GM18498 (cell line): ENCODE data around the gene SOD3.

Source experiments
- ATAC-seq: cut with Tn5 transposase; IDR thresholded peaks from one replicate; pipeline ENCODE4 v1.9.1; 2021; ENCODE audit warnings: mild to moderate bottlenecking, moderate library complexity; ENCODE audit not compliant: unreplicated experiment

The SOD3 gene, protein sequence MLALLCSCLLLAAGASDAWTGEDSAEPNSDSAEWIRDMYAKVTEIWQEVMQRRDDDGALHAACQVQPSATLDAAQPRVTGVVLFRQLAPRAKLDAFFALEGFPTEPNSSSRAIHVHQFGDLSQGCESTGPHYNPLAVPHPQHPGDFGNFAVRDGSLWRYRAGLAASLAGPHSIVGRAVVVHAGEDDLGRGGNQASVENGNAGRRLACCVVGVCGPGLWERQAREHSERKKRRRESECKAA

DNA sequence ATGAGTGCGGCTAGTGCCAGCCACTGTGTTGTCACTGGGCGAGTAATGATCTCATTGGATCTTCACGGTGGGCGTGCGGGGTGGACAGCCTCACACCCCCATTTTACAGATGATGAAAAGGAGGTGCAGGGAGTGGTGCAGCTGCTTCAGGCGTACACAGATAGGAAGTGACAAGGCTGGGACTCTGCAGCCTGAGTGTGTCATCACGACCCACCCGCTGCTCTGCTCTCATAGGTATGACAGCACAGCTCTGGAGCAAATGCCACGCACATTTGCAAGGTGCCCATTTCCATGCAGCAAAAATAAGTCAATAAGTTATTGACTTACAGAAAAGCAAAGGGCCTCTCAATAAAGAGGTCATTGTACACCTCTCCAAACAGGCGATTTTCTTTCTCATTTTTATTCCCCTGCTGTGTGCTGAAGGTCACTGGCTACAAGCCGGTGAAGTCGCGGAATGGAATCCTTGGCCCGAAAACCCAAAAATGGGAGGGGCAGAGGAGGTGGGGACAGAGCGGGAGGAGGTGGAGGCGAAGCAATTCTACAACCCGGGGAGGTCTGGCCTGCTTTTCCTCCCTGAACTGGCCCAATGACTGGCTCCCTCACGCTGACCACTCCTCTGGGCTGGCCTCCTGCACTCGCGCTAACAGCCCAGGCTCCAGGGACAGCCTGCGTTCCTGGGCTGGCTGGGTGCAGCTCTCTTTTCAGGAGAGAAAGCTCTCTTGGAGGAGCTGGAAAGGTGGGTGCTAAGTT is at the start of gene SOD3:
SOD3 (plus strand) TSS at position 658 of the 750 bp plus-strand sequence. CDS start 3,949 bp downstream, outside the sequence.
- no peak for ATAC-seq

DNA sequence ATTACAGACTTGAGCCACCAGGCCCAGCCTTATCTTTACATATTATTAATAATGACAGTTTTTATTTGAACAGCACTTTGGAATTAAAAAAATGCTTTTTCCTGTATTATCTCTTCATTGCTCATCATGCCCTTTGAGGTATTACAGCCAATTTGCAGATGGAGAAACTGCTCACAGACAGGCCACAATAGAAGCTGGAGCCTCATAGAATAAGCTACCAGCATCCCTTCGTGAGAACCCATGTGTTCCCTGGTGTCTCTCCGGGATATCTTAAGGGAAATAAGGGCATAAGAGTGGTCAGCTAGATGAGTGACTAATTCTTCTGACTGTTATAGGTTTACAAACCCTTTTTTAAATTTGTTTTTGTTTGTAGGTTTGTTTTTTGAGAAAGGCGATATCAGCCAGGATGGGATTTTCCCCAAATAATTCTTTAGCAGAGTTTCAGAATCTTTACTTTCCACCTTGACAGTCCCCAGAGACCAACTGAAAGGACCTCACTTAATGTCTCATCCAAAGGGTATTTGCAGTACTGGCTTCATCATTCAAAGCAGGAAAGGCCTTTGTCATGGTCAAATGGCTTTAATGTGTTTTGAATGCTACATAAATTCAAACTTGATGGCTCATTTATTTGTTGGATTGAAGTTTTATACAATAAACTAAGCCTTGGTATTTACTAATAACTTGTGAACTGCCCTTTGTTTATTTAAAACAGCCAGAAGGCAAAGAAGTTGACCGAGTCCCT is 48.0 kb upstream of the SOD3 start:
- no peak for ATAC-seq

DNA sequence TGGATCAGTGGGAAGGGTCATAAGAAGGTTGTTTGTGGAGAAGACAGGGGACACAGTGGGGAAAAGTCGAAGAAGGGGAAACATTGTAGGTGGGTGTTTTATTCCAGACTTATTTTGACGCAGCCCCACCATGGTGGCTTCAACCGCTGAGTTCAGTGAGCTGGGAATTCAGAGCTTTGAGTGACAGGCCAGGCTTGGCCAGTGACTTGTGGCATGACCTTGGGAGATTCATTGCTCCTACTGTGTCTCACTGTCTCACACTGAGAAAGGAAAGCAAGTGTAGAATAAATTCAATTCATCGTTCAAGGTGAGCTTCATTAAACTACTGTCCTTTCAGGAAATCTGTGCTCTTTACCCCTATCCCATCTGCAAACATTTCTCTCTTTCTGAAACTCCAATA is 47.4 kb upstream of the SOD3 start:
- no peak for ATAC-seq

DNA sequence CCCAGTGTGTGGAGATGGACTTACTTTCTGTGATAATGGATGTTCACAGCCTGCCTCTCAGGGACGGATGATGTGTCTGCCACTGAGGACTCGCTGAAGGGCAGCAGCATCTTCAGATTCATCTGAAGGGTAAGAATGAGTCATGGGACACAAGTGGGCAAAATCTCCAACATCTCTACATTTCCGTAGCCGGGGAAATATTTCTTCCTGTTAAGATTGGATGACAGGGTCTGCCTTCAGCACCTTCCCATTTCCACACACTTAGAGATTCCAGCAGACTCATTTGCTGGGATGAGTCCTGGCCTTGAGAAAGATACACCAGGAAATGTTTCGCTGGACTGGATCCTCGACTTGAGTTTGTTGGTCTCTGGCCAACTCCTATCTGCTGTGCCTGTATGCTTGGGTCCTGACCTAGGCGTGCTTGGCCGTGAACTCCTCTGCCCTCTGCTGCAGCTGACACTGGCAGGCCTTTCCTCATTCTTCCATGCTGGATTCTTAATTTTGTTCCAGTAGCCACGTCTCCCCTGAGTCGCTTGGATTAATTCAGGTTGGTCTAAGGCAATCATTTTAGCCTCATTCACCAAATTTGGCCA is 46.5 kb upstream of the SOD3 start:
- no peak for ATAC-seq

DNA sequence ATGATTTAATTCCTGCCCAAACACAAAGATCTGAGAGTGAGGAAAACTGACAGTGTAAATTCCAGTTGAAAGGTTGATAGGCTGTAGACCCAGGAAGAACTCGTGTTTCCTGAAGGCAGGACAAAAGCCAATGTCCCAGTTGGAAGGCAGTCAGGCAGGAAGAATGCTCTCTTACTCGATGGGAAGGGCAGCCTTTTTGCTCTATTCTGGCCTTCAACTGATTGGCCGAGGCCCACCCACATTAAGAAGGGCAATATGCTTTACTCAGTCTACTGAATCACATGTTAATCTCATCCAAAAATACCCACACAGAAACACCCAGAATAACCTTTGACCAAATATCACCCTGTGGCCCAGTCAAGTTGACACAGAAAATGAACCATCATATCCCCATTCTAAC is 45.3 kb upstream of the SOD3 start:
- ATAC-seq, result no peak

DNA sequence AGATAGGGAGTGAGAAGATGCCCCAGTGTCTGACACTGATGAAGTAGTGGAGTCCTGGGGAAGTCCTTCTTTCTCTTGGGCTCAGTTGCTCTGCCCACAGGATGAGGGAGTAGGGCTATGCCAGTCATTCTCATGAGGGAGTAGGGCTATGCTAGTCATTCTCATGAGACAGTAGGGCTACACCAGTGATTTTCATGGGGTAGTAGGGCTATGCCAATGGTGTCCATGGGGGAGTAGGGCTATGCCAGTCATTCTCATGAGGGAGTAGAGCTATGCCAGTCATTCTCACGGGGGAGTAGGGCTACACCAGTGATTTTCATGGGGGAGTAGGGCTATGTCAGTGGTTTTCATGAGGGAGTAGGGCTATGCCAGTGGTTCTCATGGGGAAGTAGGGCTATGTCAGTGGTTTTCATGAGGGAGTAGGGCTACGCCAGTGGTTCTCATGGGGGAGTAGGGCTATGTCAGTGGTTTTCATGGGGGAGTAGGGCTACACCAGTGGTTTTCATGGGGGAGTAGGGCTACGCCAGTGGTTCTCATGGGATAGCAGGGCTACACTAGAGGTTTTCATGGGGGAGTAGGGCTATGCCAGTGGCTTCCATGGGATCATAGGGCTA is 43.3 kb upstream of the SOD3 start:
- no peak for ATAC-seq

DNA sequence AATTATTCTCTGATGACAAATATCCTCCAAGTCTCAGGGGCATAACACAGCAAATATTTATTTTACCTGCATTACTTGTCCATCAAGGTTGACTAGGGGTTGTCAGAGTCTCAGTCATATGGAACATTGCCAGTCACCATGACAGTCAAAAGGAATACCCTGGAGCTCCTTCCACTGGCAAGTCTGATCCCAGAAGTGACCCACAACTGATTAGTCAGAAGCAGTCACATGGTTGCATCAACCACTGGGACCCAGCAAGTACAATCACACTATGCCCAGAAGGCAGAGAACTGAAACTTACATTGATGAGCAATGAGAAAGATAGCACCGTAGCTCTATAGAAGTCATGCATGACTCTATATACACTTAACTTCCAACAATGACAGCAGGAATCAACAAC is 41.9 kb upstream of the SOD3 start:
- ATAC-seq, result peak; percentile 55

DNA sequence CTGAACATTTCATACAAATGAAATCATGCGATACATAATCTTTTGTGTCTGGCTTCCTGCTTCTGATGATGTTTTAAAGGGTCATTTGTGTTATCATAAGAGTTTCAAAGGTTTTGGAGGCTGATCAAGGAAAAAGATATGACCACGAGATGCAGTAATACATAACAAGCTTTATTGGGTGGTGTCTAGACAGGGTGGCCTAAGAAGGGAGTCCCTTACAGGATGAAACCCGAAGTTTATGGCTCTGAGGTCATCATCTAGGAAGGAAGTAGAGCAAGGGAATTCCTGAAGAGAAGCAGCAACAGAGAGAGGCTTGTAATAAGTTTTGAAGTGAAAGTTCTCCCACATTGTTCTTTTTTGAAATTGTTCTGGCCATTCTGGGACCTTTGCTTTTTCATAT is 40.8 kb upstream of the SOD3 start:
- no peak for ATAC-seq

DNA sequence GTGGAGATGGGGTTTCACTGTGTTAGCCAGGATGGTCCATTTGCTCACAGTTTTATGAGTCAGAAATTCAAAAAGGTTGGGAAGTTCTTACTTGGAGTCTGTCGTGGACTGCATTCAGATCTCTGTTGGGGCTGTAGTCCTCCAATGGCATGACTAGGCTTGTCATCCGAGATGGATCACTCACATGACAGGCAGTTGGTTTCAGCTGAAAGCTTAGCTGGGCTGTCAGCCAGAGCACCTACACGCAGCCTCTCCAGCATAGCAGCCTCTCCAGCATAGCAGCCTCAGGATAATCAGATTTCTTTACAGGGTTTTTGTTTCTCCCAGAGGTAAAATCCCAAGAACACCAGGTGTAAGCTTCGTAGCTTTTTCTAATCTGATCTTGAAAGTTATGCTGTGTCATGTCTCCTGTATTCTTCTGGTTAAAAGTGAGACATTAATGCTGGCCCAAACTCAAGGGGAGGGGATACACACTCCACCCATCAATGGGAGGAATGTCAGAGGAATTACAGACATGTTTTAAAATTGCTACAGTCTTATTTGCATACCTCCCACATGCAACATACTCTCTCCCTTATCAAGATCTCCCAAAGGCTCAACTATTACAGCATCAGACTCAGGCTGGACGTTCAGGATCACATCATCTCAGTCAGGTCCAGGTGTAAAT is 31.6 kb upstream of the SOD3 start:
- no peak for ATAC-seq

DNA sequence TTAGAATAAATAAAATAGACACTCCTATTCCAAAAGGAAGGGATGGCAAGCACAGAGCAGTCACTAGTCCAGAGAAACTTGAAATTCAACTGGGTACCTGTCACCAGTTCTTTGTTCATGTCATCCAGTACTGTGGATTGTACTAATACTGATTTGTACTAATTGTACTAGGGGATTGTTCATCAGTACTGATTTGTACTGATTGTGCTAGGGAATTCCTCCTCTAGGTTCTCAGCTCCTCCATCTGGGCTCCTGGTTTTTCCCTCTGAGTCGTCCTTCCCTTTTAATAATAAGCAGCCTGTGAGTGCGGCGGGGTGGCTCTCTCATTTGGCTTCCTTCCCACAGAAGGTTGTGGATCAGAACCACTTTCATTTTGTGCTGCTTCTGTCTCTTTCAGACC is 31.0 kb upstream of the SOD3 start:
- no peak for ATAC-seq

DNA sequence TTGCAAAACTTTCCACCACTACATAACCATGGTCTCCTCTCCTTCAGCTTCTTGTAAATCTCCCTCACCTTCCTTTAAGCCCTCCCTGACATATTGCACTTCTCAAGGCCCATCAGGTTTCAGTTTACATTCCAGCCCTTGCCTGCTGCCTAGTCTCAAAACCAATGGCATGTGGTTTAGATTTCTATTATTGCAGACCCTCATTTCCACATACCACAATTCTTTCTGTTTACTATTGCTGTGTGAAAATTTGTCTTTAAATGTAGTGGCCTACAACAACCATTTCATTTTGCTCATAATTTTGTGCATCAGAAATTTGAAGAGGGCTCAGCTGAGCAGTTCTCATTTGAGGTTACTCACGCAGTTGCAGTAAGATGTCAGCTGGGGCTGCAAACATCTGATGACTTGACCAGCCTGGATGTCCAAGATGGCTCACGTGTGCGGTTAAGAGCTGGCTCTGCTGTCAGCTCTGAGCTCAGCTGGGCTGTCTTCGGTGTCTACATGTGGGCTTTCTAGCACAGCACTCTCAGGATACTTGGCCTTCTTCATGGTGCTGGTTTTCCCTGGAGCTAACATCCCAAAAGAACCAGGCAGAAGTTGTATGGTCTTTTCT is 29.9 kb upstream of the SOD3 start:
- ATAC-seq, result no peak

DNA sequence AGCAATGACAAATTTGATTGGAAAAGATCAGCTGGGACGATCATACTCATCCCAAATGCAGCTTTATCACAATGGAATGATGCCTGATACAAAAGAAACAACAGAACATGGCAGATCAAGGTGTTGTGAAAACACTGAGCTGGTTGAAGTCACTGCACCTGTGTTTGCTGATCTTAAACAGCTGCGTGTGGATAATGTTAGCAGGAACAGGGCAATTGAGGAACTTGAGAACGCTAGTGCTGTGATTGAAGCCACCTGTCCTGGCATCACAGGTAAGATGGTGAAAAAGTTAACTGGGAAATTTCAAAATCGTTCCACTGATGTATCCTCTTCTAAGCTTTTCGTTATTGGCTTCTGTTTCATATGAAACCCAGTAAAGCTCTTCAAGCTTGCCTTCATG is 27.4 kb upstream of the SOD3 start:
- no peak for ATAC-seq

DNA sequence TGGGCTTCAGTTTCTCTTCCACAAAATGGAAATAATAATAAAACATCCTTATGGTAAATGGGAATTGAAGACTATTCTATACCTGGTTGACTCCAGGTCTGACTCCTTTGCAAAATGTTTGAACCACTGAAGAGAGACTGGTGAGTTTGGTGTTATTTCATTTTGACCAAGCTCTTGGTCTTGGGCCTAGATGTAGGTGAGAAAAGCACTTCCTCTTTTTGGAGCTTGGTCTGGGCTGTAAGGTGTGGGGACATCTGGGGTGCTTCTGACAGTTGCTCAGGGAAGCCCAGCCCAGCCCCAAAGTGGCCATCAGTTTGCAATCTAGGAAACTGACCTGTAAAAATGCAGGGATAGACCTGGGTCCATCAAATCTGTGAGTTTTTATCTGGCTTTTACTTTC is 26.8 kb upstream of the SOD3 start:
- peak; percentile 82 for ATAC-seq

DNA sequence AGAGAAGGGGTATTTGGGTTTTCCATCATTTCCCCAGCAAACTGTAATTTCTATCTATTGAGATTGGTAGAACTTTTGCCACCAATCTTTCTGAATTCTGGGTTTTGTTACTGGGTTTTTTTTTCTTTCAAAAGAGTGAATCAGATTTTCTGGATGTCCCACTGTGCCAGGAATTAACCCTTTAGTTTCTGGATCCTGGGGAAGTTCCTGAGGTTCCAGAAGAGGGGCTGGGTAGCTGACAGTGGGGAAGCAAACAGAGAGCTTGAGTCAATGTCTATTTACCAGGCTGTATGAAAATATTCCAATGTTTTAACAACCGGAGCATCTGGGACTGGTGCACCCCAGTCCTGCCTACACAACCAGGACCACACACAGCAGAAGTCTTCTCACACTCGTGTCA is 25.8 kb upstream of the SOD3 start:
- no peak for ATAC-seq

DNA sequence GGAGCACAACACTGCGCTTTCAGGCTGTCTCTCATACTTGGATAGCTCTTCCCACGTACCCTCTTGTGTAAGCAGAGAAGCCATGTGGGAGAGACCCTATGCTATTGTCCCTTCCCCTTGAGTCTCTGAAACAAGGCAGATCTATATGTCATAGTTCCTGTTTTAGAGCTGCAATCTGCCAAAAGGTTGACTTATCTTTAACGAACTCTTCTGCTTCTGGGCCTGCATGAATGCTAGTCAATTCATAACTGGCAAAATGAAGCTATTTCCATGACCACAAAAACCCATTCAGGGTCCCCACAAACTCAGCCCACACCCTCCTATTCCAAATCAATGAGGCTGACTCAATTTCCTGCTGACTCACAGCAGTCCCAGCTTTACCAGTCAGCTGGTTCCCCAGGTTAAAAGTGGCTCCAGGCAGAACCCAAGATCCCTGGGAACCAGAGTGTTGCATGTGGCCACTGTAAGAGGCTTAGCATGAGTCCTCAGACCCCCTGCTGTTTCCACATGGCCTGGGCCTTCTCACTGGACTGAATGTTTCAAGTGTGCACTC is 25.3 kb upstream of the SOD3 start:
- ATAC-seq, result peak; percentile 66

DNA sequence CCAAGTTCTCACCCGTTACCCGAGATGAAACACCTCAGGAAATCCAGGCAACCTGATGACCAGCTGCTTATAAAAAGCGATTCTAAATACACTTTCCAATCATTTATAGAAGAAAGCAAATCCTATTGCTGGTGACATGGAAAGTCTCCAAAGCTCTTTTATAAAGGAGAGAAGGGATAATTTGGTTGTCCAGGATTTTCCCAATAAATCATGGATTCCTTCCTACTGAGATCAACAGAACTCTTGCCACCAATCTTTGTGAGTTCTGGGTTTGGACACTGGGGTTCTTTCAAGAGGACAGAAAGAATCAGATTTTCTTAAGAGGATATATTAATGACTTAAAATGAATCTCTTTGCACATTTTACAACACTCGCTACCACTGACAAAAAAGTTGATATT is 24.7 kb upstream of the SOD3 start:
- ATAC-seq, result no peak

DNA sequence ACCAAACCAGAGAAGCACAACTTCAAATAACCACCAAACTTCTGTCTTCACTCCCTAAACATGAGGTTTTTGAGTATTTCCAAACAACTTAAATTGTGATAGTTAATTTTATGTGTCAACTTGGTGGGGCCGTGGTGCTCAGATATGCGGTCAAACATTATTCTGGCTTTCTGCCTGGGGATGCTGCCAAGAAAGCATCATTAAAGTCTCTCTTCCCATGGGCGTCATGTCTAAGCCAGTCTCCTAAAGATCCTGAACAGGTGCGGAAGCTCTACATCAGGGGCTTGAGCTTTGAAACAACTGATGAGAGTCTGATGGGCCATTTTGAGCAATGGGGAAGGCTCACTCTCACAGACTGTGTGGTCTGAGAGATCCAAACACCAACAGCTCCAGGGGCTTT is 24.1 kb upstream of the SOD3 start:
- ATAC-seq, result no peak

DNA sequence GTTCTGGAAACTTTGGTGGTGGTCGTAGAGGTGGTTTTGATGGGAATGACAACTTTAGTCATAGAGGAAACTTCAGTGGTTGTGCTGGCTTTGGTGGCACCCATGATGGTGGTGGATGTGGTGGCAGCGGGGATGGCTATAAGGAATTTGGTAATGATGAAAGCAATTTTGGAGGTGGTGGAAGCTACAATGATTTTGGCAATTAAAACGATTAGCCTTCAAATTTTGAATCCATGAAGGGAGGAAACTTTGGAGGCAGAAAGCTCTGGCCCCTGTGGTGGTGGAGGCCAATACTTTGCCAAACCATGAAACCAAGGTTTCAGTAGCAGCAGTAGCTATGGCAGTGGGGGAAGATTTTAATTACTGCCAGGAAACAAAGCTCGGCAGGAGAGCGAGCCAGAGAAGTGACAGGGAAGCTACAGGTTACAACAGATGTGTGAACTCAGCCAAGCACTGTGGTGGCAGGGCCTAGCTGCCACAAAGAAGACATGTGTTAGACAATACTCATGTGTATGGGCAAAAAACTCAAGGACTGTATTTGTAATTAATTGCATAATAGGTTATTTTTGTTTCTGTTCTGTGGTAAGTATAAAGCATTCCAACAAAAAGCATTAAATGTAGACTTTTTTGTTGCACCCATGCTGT is 23.2 kb upstream of the SOD3 start:
- no peak for ATAC-seq

DNA sequence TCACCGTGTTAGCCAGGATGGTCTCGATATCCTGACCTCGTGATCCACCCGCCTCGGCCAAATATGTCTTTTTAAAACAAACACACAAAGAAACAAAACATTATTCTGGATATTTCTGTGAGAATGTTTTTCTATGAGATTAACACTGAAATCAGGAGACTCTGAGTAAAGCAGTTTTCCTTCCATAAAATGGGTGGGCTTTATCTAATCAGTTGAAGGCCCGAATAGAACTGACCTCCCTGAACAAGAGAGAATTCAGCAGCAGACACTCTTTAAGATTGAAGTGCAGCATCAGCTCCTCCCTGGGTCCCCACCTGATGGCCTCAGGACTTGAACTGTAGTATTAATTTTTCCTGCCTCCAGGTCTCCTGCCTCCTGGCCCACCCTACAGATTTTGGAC is 22.4 kb upstream of the SOD3 start:
- ATAC-seq, result no peak
